Measurements from ENCODE around the gene EFCAB13.

DNA sequence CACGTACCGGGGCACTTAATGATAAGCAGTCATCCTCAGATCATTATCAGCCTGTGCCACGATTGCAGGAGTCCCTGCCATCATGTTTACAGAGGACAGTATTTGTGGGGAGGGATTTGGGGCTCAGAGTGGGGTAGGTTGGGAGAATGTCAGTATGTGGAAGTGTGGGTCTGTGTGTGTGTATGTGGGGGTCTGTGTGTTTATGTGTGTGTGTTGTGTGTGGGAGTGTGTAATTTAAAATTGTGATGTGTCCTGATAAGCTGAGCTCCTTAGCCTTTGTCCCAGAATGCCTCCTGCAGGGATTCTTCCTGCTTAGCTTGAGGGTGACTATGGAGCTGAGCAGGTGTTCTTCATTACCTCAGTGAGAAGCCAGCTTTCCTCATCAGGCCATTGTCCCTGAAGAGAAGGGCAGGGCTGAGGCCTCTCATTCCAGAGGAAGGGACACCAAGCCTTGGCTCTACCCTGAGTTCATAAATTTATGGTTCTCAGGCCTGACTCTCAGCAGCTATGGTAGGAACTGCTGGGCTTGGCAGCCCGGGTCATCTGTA lies 13.5 kb upstream of the EFCAB13 start:
- TF ChIP-seq, protein P1, sequence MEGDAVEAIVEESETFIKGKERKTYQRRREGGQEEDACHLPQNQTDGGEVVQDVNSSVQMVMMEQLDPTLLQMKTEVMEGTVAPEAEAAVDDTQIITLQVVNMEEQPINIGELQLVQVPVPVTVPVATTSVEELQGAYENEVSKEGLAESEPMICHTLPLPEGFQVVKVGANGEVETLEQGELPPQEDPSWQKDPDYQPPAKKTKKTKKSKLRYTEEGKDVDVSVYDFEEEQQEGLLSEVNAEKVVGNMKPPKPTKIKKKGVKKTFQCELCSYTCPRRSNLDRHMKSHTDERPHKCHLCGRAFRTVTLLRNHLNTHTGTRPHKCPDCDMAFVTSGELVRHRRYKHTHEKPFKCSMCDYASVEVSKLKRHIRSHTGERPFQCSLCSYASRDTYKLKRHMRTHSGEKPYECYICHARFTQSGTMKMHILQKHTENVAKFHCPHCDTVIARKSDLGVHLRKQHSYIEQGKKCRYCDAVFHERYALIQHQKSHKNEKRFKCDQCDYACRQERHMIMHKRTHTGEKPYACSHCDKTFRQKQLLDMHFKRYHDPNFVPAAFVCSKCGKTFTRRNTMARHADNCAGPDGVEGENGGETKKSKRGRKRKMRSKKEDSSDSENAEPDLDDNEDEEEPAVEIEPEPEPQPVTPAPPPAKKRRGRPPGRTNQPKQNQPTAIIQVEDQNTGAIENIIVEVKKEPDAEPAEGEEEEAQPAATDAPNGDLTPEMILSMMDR (IDR thresholded peaks at IDR 0.05), result no peak
- TF ChIP-seq POLR2A (IDR thresholded peaks at IDR 0.05), result no peak
